ENCODE results near the gene AKR1C2. TPM values are rescaled to one million over a fixed set of nuclear protein-coding genes. Genes with fewer than 3 reads are reported as not detected.
"Not testable (repeated sequence)": the region's sequence is repeated elsewhere in the genome, so short reads cannot be mapped to it uniquely, and the experiment has no call there.

The AKR1C2 gene
- total RNA-seq, 3 donors from 2014 or later (not counting 1 experiment from before 2014, with no cell fraction given) = not detected

- H3K4me3 ChIP-seq (ENCODE audit: low read length) = no peak overlapping the region
- H3K27me3 ChIP-seq (ENCODE audit: control insufficient read depth, insufficient read depth, low read length) = no peaks in the 10 kb centered on the region
- no peaks in the 10 kb centered on the region for H3K9me3 Mint-ChIP-seq
- H3K27ac ChIP-seq (ENCODE audit: low read length) = no peak overlapping the region
- WGBS (ENCODE audit: insufficient coverage) = 100% methylated on average over 2 of the region's 2 CpGs
- H3K27ac Mint-ChIP-seq = no peak overlapping the region
- intact Hi-C loops (cut with micrococcal nuclease) = no loop called here
- no peaks in the 10 kb centered on the region for H3K36me3 ChIP-seq (ENCODE audit: control insufficient read depth, insufficient read depth, low read length)
- H3K27me3 Mint-ChIP-seq (ENCODE audit: low read depth in 2 of 2) = peaks cover 11 to 47% of the 10 kb centered on the region in 2 donors
- no peaks in the 10 kb centered on the region for H3K9me3 ChIP-seq (ENCODE audit: control insufficient read depth, insufficient read depth, low read length)
- no peaks in the 10 kb centered on the region for H3K4me1 Mint-ChIP-seq
- no peaks in the 10 kb centered on the region for H3K36me3 Mint-ChIP-seq
- no peak for ATAC-seq
- H3K4me3 Mint-ChIP-seq = no peak overlapping the region
- DNase-seq = no peak
- TF ChIP-seq CTCF (IDR thresholded peaks at IDR 0.05) = no peak
- H3K4me1 ChIP-seq (ENCODE audit: control insufficient read depth, insufficient read depth, low read length) = no peaks in the 10 kb centered on the region
These were observed 1.5 kb downstream of the AKR1C2 start for GRCh38 chr10:5002013-5002727.

GRCh38 chr10:4998671-4999070, 5.0 kb downstream of the AKR1C2 start:
- H3K27me3 Mint-ChIP-seq (ENCODE audit: low read depth in 2 of 2) = peaks cover 11 to 32% of the 10 kb centered on the region in 2 donors
- no peaks in the 10 kb centered on the region for H3K4me1 ChIP-seq (ENCODE audit: control insufficient read depth, insufficient read depth, low read length)
- no peaks in the 10 kb centered on the region for H3K4me1 Mint-ChIP-seq
- no peak overlapping the region for H3K27ac ChIP-seq (ENCODE audit: low read length)
- no peak for ATAC-seq
- 90% methylated on average over 4 of the region's 5 CpGs for WGBS (ENCODE audit: insufficient coverage)
- no peaks in the 10 kb centered on the region for H3K9me3 Mint-ChIP-seq
- H3K9me3 ChIP-seq (ENCODE audit: control insufficient read depth, insufficient read depth, low read length) = no peaks in the 10 kb centered on the region
- H3K4me3 Mint-ChIP-seq = no peak overlapping the region
- intact Hi-C loops (cut with micrococcal nuclease) = no loop called here
- H3K27me3 ChIP-seq (ENCODE audit: control insufficient read depth, insufficient read depth, low read length) = no peaks in the 10 kb centered on the region
- DNase-seq = no peak
- no peaks in the 10 kb centered on the region for H3K36me3 ChIP-seq (ENCODE audit: control insufficient read depth, insufficient read depth, low read length)
- no peak for TF ChIP-seq CTCF (IDR thresholded peaks at IDR 0.05)
- no peaks in the 10 kb centered on the region for H3K36me3 Mint-ChIP-seq
- no peak overlapping the region for H3K4me3 ChIP-seq (ENCODE audit: low read length)
- no peak overlapping the region for H3K27ac Mint-ChIP-seq

DNA sequence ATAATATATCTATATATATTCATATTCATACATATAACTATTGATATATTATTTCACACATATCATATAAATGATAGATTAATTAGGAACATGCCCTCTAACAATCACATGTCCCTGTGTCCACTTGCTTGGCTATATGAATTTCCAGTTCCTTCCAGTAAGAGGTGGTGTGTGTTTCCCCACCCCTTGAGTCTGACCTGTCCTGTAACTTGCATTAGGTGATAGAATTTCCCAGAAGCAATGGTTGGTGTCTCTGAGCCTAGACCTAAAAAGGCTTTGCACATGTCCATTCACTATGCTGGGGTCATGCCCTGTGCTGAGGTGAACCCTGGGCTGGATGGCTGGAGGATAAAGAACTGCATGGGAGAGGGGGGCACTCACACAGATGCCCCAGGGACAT, 9.4 kb downstream of the AKR1C2 start:
- H3K4me1 ChIP-seq (ENCODE audit: control insufficient read depth, insufficient read depth, low read length); H3K4me1 Mint-ChIP-seq; DNase-seq; H3K27ac Mint-ChIP-seq; intact Hi-C loops (cut with micrococcal nuclease); H3K27ac ChIP-seq (ENCODE audit: low read length); H3K4me3 Mint-ChIP-seq; H3K36me3 Mint-ChIP-seq; H3K36me3 ChIP-seq (ENCODE audit: control insufficient read depth, insufficient read depth, low read length); H3K27me3 Mint-ChIP-seq (ENCODE audit: low read depth in 2 of 2); H3K9me3 Mint-ChIP-seq; ATAC-seq; H3K4me3 ChIP-seq (ENCODE audit: low read length); H3K9me3 ChIP-seq (ENCODE audit: control insufficient read depth, insufficient read depth, low read length); H3K27me3 ChIP-seq (ENCODE audit: control insufficient read depth, insufficient read depth, low read length): not testable (repeated sequence)

DNA sequence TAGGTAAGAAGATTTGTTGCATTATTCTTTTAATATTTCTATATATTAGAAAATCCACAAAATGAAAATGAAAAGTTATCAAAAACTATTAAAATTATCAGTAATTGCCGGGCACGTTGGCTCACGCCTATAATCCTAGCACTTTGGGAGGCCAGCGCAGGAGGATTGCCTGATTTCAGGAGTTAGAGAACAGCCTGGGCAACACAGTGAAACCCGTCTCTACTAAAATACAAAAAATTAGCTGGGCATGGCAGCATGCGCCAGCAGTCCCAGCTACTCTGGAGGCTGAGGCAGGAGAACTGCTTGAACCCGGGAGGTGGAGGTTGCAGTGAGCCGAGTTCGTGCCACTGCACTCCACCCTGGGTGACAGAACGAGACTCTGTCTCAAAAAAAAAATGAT, 11.1 kb downstream of the AKR1C2 start:
- intact Hi-C loops (cut with micrococcal nuclease); H3K27me3 Mint-ChIP-seq (ENCODE audit: low read depth in 2 of 2); DNase-seq; H3K4me1 Mint-ChIP-seq; H3K9me3 ChIP-seq (ENCODE audit: control insufficient read depth, insufficient read depth, low read length); H3K4me1 ChIP-seq (ENCODE audit: control insufficient read depth, insufficient read depth, low read length); H3K27me3 ChIP-seq (ENCODE audit: control insufficient read depth, insufficient read depth, low read length); H3K27ac Mint-ChIP-seq; H3K4me3 Mint-ChIP-seq; H3K27ac ChIP-seq (ENCODE audit: low read length); H3K36me3 ChIP-seq (ENCODE audit: control insufficient read depth, insufficient read depth, low read length); H3K36me3 Mint-ChIP-seq; H3K4me3 ChIP-seq (ENCODE audit: low read length); ATAC-seq; H3K9me3 Mint-ChIP-seq: not testable (repeated sequence)
- WGBS (ENCODE audit: insufficient coverage) = 90% methylated on average over 10 of the region's 10 CpGs

- H3K36me3 ChIP-seq (ENCODE audit: control insufficient read depth, insufficient read depth, low read length); H3K27me3 ChIP-seq (ENCODE audit: control insufficient read depth, insufficient read depth, low read length); H3K9me3 Mint-ChIP-seq; H3K4me1 ChIP-seq (ENCODE audit: control insufficient read depth, insufficient read depth, low read length); H3K9me3 ChIP-seq (ENCODE audit: control insufficient read depth, insufficient read depth, low read length); H3K36me3 Mint-ChIP-seq; H3K4me3 ChIP-seq (ENCODE audit: low read length); H3K4me3 Mint-ChIP-seq; H3K27ac ChIP-seq (ENCODE audit: low read length); ATAC-seq; H3K27me3 Mint-ChIP-seq (ENCODE audit: low read depth in 2 of 2); DNase-seq; H3K4me1 Mint-ChIP-seq; H3K27ac Mint-ChIP-seq; intact Hi-C loops (cut with micrococcal nuclease): not testable (repeated sequence)
- 90% methylated on average over 2 of the region's 6 CpGs for WGBS (ENCODE audit: insufficient coverage)
These were observed 12.2 kb downstream of the AKR1C2 start for GRCh38 chr10:4991463-4991862.

Data from natural killer cell (primary cell).